Measurements from ENCODE around the gene FSD1. TPM values are rescaled to one million over a fixed set of nuclear protein-coding genes. Genes with fewer than 3 reads are reported as not detected.

FSD1 gene
- total and polyA plus RNA-seq, 10 of the 15 experiments (the other 5 are each of a cell fraction or from before 2014, with no cell fraction given) = 0.15 to 5.1 (median 4.0) TPM; not detected in 1

DNA sequence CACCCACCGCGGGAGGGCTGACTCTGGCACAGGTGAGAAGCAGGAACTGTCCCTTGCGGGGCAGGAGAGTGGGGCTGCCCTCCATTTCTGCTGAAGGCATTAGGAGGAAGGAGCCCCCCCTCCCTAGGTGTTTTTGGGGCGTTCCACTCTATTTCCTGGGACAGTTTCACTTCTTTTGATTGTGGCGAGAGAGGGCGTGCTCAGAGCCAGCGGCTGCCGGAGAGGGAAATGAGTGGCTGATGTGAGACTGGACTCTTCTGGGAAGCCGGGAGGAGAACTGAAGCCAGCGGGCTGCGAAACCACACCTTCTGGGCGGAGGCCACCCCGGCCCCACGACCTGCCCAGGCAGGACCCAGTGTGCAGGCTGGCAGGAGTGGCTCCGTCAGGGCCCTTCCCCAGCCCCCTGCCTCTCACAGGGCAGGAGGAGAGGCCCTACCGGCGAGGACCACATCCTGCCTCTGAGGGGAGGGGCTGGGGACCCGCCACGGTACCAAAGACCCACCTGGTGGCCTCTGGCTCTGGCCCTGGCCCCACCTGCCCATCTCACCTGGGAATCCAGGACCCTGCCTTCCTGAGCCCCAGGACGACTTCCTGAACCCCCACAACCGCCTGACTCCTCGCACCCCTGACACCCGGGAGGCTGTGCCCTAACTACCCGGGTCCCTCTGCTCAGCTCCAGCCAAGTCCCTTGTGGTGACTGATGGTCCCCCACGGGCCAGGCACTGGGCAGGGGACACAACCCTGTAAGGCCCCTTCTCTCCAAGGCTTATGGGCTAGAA lies 64.9 kb downstream of the FSD1 start (continued):
- TF ChIP-seq STAT1 (conservative IDR thresholded peaks at IDR 0.05) (no peak), FOS (IDR thresholded peaks at IDR 0.05; ENCODE audit: borderline replicate concordance, extremely low read depth, insufficient read length) (no peak), NFXL1 (IDR thresholded peaks at IDR 0.05; ENCODE audit: borderline replicate concordance) (no peak), GATAD2B (conservative IDR thresholded peaks at IDR 0.05; ENCODE audit: low read depth) (peak; percentile 55; the same call in 1 of the 2 replicates), TBL1XR1 (IDR thresholded peaks at IDR 0.05; ENCODE audit: low read depth, low read length) (no peak), SP1 (IDR thresholded peaks at IDR 0.05; ENCODE audit: low read depth, low read length) (no peak), RELA (IDR thresholded peaks at IDR 0.05; ENCODE audit: borderline replicate concordance, partially characterized antibody) (no peak), RFX5 (IDR thresholded peaks at IDR 0.05; ENCODE audit: low read depth, low read length) (0 out of 2 replicates have a peak, but pooled peaks have one; percentile 6), ESRRA (IDR thresholded peaks at IDR 0.05; ENCODE audit: low read length) (no peak), MEF2B (IDR thresholded peaks at IDR 0.05; ENCODE audit: partially characterized antibody, poor library complexity, severe bottlenecking) (no peak), ZNF622 (IDR thresholded peaks at IDR 0.05) (no peak), KAT2A (conservative IDR thresholded peaks at IDR 0.05; ENCODE audit: control insufficient read depth, low read depth, low read length) (no peak), CHD4 (IDR thresholded peaks at IDR 0.05) (no peak), SREBF2 (IDR thresholded peaks at IDR 0.05; ENCODE audit: low read length) (no peak), MYC (IDR thresholded peaks at IDR 0.05; ENCODE audit: insufficient read depth, insufficient read length, insufficient replicate concordance, low read length, severe bottlenecking) (no peak), POLR2AphosphoS2 (IDR thresholded peaks at IDR 0.05; ENCODE audit: low read depth, low read length) (0 out of 2 replicates have a peak, but pooled peaks have one; percentile 36), TARDBP (IDR thresholded peaks at IDR 0.05; ENCODE audit: borderline replicate concordance) (no peak), MXI1 (IDR thresholded peaks at IDR 0.05; ENCODE audit: low read depth, low read length) (0 out of 2 replicates have a peak, but pooled peaks have one; percentile 19), CREM (IDR thresholded peaks at IDR 0.05; ENCODE audit: low read depth) (peak; percentile 29; the same call in 1 of the 2 replicates), LARP7 (IDR thresholded peaks at IDR 0.05) (peak; percentile 58; the same call in 1 of the 2 replicates), RAD21 (IDR thresholded peaks at IDR 0.05; ENCODE audit: insufficient read depth, low read depth, low read length) (no peak)
- TF ChIP-seq, protein P1, sequence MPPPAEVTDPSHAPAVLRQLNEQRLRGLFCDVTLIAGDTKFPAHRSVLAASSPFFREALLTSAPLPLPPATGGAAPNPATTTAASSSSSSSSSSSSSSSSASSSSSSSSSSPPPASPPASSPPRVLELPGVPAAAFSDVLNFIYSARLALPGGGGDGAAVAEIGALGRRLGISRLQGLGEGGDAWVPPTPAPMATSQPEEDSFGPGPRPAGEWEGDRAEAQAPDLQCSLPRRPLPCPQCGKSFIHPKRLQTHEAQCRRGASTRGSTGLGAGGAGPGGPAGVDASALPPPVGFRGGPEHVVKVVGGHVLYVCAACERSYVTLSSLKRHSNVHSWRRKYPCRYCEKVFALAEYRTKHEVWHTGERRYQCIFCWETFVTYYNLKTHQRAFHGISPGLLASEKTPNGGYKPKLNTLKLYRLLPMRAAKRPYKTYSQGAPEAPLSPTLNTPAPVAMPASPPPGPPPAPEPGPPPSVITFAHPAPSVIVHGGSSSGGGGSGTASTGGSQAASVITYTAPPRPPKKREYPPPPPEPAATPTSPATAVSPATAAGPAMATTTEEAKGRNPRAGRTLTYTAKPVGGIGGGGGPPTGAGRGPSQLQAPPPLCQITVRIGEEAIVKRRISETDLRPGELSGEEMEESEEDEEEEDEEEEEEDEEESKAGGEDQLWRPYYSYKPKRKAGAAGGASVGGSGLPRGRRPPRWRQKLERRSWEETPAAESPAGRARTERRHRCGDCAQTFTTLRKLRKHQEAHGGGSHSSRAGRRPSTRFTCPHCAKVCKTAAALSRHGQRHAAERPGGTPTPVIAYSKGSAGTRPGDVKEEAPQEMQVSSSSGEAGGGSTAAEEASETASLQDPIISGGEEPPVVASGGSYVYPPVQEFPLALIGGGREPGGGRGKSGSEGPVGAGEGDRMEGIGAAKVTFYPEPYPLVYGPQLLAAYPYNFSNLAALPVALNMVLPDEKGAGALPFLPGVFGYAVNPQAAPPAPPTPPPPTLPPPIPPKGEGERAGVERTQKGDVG (CRISPR knock-in tag; IDR thresholded peaks at IDR 0.05) = no peak
- TF ChIP-seq, protein P2, sequence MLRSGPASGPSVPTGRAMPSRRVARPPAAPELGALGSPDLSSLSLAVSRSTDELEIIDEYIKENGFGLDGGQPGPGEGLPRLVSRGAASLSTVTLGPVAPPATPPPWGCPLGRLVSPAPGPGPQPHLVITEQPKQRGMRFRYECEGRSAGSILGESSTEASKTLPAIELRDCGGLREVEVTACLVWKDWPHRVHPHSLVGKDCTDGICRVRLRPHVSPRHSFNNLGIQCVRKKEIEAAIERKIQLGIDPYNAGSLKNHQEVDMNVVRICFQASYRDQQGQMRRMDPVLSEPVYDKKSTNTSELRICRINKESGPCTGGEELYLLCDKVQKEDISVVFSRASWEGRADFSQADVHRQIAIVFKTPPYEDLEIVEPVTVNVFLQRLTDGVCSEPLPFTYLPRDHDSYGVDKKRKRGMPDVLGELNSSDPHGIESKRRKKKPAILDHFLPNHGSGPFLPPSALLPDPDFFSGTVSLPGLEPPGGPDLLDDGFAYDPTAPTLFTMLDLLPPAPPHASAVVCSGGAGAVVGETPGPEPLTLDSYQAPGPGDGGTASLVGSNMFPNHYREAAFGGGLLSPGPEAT (IDR thresholded peaks at IDR 0.05; ENCODE audit: low read depth) = peak; percentile 90
- TF ChIP-seq, protein P3, sequence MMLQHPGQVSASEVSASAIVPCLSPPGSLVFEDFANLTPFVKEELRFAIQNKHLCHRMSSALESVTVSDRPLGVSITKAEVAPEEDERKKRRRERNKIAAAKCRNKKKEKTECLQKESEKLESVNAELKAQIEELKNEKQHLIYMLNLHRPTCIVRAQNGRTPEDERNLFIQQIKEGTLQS (IDR thresholded peaks at IDR 0.05; ENCODE audit: borderline replicate concordance, extremely low read depth, low read depth, low read length) = no peak
- TF ChIP-seq, protein P4, sequence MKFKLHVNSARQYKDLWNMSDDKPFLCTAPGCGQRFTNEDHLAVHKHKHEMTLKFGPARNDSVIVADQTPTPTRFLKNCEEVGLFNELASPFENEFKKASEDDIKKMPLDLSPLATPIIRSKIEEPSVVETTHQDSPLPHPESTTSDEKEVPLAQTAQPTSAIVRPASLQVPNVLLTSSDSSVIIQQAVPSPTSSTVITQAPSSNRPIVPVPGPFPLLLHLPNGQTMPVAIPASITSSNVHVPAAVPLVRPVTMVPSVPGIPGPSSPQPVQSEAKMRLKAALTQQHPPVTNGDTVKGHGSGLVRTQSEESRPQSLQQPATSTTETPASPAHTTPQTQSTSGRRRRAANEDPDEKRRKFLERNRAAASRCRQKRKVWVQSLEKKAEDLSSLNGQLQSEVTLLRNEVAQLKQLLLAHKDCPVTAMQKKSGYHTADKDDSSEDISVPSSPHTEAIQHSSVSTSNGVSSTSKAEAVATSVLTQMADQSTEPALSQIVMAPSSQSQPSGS (IDR thresholded peaks at IDR 0.05; ENCODE audit: low read length) = no peak
